PC-3 (cell line): Measurements from ENCODE around the gene AMPD1. TPM values are rescaled to one million over a fixed set of nuclear protein-coding genes. Genes with fewer than 3 reads are reported as not detected.

Source experiments
- ATAC-seq: fragments of 200-7000 bp; cut with Tn5 transposase; 2 replicates; pipeline ENCODE4 v1.9.1; 2020; ENCODE audit warnings: mild to moderate bottlenecking, moderate library complexity
- BruUV-seq: library from RNA; stranded (reverse); fragments of 400-500 nt; replicated peaks from 2 replicates; lab custom pipeline; 2021; lab: Mats Ljungman, UMichigan
- CTCF ChIA-PET: fragments of 300-600 bp; sonication (Branson Sonifier 250); formaldehyde crosslinking; loops from one replicate; lab custom pipeline; 2022; ENCODE audit warnings: antibody characterized with exemption; lab: Charles Lee
- POLR2A ChIA-PET: fragments of 300-600 bp; sonication (Branson Sonifier 250); formaldehyde crosslinking; loops from one replicate; lab custom pipeline; 2022; ENCODE audit warnings: antibody characterized with exemption; ENCODE audit not compliant: unreplicated experiment; lab: Charles Lee
- DNase-seq: peaks from one replicate; pipeline ENCODE4 v3.0.0-alpha.2; 2015
- H2AFZ ChIP-seq: fragments of 300-600 bp; sonication (generic); 2 replicates; pipeline ENCODE4 v1.6.0; 2016; ENCODE audit warnings: antibody characterized with exemption, low read length
- H3F3A ChIP-seq: fragments of 300-600 bp; sonication (generic); one replicate; pipeline ENCODE4 v1.6.0; 2017; ENCODE audit warnings: antibody characterized with exemption, low read length, control low read depth, mild to moderate bottlenecking; ENCODE audit not compliant: unreplicated experiment
- H3K27ac ChIP-seq: fragments of 300-600 bp; sonication (generic); 2 replicates; pipeline ENCODE4 v1.5.1; 2016; ENCODE audit warnings: mild to moderate bottlenecking, low read length
- H3K27me3 ChIP-seq: fragments of 300-600 bp; sonication (generic); 2 replicates; pipeline ENCODE4 v1.6.1; 2016; ENCODE audit warnings: low read length, mixed read lengths
- H3K36me3 ChIP-seq: fragments of 300-600 bp; sonication (generic); 2 replicates; pipeline ENCODE4 v1.6.1; 2016; ENCODE audit warnings: low read depth, mixed run types, low read length, mixed read lengths
- H3K4me1 ChIP-seq: fragments of 300-600 bp; sonication (generic); 2 replicates; pipeline ENCODE4 v1.5.1; 2016; ENCODE audit warnings: low read length; ENCODE audit not compliant: insufficient read depth
- H3K4me2 ChIP-seq: fragments of 300-600 bp; sonication (generic); 2 replicates; pipeline ENCODE4 v1.6.0; 2016; ENCODE audit warnings: low read length
- H3K4me3 ChIP-seq: fragments of 300-600 bp; sonication (generic); 2 replicates; pipeline ENCODE4 v1.5.1; 2016; ENCODE audit warnings: mild to moderate bottlenecking, low read length, mixed read lengths
- H3K79me2 ChIP-seq: fragments of 300-600 bp; sonication (generic); 2 replicates; pipeline ENCODE4 v1.6.1; 2017; ENCODE audit warnings: low read length, mixed read lengths
- H3K9ac ChIP-seq: fragments of 300-600 bp; sonication (generic); 2 replicates; pipeline ENCODE4 v1.6.0; 2016; ENCODE audit warnings: mild to moderate bottlenecking, low read length
- H3K9me2 ChIP-seq: fragments of 300-600 bp; sonication (generic); replicated peaks from 2 replicates; pipeline ENCODE4 v1.6.1; 2016; ENCODE audit warnings: mixed run types, low read length, mixed read lengths
- H3K9me3 ChIP-seq: fragments of 300-600 bp; sonication (generic); 2 replicates; pipeline ENCODE4 v1.6.1; 2016; ENCODE audit warnings: low read length, mixed read lengths
- H4K20me1 ChIP-seq: fragments of 300-600 bp; sonication (generic); 2 replicates; pipeline ENCODE4 v1.6.1; 2016; ENCODE audit warnings: low read length, mixed read lengths
- EZH2 ChIP-seq: fragments of 300-600 bp; sonication (generic); IDR thresholded peaks from one replicate; pipeline ENCODE4 v1.6.1; 2017; ENCODE audit warnings: antibody characterized with exemption, mild to moderate bottlenecking, low read length; ENCODE audit not compliant: unreplicated experiment
- EZH2phosphoT487 ChIP-seq: fragments of 300-600 bp; sonication (generic); IDR thresholded peaks from 2 replicates; pipeline ENCODE4 v1.6.1; 2018; ENCODE audit warnings: mild to moderate bottlenecking, antibody characterized with exemption, low read length, borderline replicate concordance
- intact Hi-C: fragments of 100-400 bp; cut with micrococcal nuclease; formaldehyde crosslinking; loops from 2 replicates; pipeline ENCODE4 v1.9.0; 2023
- total RNA-seq: library from RNA; depleted of rRNA; stranded (reverse); fragments of >200 nt; gene quantifications from 2 replicates; pipeline ENCODE4 v1.2.3, GENCODE V29; 2014
- TF ChIP-seq, protein P1 (sequence below): fragments of 300-600 bp; sonication (generic); conservative IDR thresholded peaks from 2 replicates; pipeline ENCODE4 v1.5.1; 2017; ENCODE audit warnings: antibody characterized with exemption, low read depth, mild to moderate bottlenecking, low read length

The AMPD1 gene
- total RNA-seq, 1 experiment from 2014 or later = not detected

DNA sequence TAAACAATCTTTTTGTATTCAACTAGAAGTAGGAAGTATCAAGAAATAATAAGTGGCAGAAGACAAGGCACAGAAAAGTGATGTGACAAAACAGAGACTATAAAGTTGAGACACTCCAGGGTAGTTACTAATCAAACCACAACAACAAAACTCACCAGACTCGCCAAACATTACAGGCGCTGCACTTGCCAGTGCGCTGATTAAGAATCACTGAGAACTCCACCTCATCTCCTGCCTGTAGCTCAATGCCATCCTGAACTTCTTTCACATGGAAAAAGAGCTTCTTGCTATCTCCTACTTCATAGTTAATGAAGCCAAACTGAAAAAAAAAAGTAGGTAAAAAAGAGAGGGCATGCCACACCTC, 24.1 kb upstream of the AMPD1 start:
- TF ChIP-seq, protein P1, sequence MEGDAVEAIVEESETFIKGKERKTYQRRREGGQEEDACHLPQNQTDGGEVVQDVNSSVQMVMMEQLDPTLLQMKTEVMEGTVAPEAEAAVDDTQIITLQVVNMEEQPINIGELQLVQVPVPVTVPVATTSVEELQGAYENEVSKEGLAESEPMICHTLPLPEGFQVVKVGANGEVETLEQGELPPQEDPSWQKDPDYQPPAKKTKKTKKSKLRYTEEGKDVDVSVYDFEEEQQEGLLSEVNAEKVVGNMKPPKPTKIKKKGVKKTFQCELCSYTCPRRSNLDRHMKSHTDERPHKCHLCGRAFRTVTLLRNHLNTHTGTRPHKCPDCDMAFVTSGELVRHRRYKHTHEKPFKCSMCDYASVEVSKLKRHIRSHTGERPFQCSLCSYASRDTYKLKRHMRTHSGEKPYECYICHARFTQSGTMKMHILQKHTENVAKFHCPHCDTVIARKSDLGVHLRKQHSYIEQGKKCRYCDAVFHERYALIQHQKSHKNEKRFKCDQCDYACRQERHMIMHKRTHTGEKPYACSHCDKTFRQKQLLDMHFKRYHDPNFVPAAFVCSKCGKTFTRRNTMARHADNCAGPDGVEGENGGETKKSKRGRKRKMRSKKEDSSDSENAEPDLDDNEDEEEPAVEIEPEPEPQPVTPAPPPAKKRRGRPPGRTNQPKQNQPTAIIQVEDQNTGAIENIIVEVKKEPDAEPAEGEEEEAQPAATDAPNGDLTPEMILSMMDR = no peak
- TF ChIP-seq EZH2phosphoT487 = no peak
- TF ChIP-seq EZH2 = no peak
- ATAC-seq (peak; percentile 53; the same call in 1 of the 2 replicates), DNase-seq (peak; percentile 52)
- Histone ChIP-seq H3K4me2 (no peak overlapping the region), H3K4me1 (peaks cover 26% of the 10 kb centered on the region), H2AFZ (no peak overlapping the region), H3K4me3 (no peak overlapping the region), H3F3A (no peaks in the 10 kb centered on the region), H3K27ac (peak overlapping the region; percentile 87), H3K27me3 (no peaks in the 10 kb centered on the region), H3K79me2 (peaks cover 15% of the 10 kb centered on the region), H3K9me3 (no peaks in the 10 kb centered on the region), H3K36me3 (peaks cover 80% of the 10 kb centered on the region), H3K9me2 (no peaks in the 10 kb centered on the region), H3K9ac (no peak overlapping the region), H4K20me1 (0 out of 2 replicates have a peak, but pooled peaks cover 4% of the 10 kb centered on the region)
- no TSS peak for BruUV-seq
- CTCF ChIA-PET = no interaction called here
- POLR2A ChIA-PET = no interaction called here
- intact Hi-C loops = no loop called here

DNA sequence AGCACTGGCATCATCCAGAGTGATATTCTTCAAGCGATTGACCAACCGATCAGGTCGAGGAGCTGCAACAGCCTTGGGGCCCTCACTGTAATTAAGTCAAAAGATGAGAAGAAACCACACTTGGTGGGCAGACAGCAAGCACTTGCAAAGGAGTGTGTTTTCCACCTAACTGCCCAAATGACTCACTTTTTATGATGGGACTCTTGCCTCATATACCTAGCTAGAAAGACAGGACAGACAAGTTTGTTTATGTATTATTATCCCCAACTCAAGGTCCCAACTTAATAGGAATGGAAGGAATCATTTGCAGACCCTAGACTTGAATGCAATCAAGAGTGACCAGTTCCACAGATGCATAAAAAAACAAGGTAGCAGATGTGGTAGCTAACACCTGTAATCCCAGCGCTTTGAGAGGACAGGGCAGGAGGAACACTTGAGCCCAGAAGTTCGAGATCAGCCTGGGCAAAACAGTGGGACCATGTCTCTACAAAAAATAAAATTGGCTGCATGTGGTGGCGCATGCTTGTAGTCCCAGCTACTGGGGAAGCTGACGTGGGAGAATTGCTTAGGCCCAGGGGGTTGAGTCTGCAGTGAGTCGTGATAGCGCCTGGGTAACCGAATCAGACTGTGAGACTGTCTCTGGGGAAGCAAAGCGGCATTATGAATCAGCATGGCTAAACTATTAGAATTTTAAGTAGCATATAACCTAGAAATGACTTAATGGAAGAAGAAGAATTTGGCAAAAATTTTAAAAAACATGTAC, 23.5 kb upstream of the AMPD1 start:
- Histone ChIP-seq H3K4me3 (0 out of 2 replicates have a peak overlapping the region, but pooled peaks have one; percentile 17), H3F3A (no peaks in the 10 kb centered on the region), H2AFZ (no peak overlapping the region), H3K9me2 (no peaks in the 10 kb centered on the region), H3K9me3 (no peaks in the 10 kb centered on the region), H4K20me1 (0 out of 2 replicates have a peak, but pooled peaks cover 4% of the 10 kb centered on the region), H3K36me3 (peaks cover 79% of the 10 kb centered on the region), H3K27me3 (no peaks in the 10 kb centered on the region), H3K79me2 (peaks cover 15% of the 10 kb centered on the region), H3K27ac (peak overlapping the region; percentile 87), H3K9ac (peak overlapping the region; percentile 50), H3K4me1 (peaks cover 26% of the 10 kb centered on the region), H3K4me2 (peak overlapping the region; percentile 65)
- ChIA-PET POLR2A (no interaction called here), CTCF (no interaction called here)
- TF ChIP-seq EZH2 (no peak), EZH2phosphoT487 (no peak)
- TF ChIP-seq, protein P1 = no peak
- BruUV-seq = no TSS peak
- peak; percentile 28; the same call in 1 of the 2 replicates for ATAC-seq
- DNase-seq = peak; percentile 73
- intact Hi-C loops = no loop called here
